Measurements from ENCODE around the gene QKI.

QKI gene

DNA sequence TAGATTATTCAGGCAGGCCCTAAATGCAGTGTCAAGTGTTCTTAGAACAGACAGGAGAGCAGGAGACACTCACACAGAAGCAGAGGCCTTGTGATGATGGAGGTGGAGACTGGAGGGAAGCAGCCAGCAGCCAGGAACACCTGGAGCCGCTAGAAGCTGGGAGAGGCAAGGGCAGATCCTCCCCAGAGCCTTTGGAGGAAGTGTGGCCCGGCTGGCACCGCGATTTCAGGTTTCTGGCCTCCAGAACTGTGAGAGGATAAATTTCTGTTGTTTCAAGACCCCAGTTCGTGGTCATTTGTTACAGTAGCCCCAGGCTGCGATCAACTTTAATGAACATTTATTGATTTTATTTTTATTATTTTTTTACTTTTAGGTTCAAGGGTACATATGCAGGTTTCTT lies 203.0 kb downstream of the QKI start:
- WGBS, 2 donors (ENCODE audit: extremely low coverage in 2 of 2, insufficient read length in 2 of 2, insufficient replicate concordance in 1 of 2), result no CpG with 5 or more reads among the region's 6 CpGs

DNA sequence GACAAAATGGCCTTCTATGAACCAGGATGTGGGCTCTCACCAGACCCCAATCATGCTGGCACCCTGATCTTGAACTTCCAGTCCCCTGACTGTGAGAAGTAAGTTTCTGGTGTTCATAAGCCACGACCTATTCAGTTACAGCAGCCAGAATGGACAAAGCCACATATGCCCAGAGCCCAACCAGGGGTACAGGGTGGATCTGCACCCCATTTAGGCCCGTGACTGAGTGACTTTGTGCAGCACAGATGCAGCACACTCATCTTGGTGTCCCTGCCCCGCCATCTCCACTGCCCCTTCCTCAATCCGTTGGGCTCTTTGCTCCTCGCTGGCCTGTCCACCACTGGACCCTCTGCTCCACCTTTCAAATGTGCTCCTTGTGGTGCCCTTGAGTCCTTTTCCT lies 205.6 kb downstream of the QKI start:
- H3K36me3 ChIP-seq (replicated peaks in 1 of 2; ENCODE audit: control insufficient read depth in 2 of 2, insufficient read depth in 2 of 2, low read length in 2 of 2), result no peaks in the 10 kb centered on the region
- no peak overlapping the region for H2AFZ ChIP-seq (ENCODE audit: low read length)
- H3K27me3 ChIP-seq (ENCODE audit: control insufficient read depth in 3 of 3, insufficient read depth in 3 of 3, low read depth in 1 of 3, low read length in 3 of 3), result no peaks in the 10 kb centered on the region
- H2AK5ac ChIP-seq (ENCODE audit: low read depth, low read length), result no peak overlapping the region
- H3K23ac ChIP-seq (ENCODE audit: low read depth, low read length, poor library complexity), result no peak overlapping the region
- no peak overlapping the region for H2BK120ac ChIP-seq (ENCODE audit: low read depth, low read length)
- H4K91ac ChIP-seq (ENCODE audit: low read depth, low read length, poor library complexity), result no peak overlapping the region
- no peak overlapping the region for H3K18ac ChIP-seq (ENCODE audit: low read length)
- no peaks in the 10 kb centered on the region for H3K4me1 ChIP-seq (ENCODE audit: control insufficient read depth in 2 of 2, insufficient read depth in 1 of 2, low read depth in 1 of 2, low read length in 2 of 2)
- no peak overlapping the region for H3K14ac ChIP-seq (ENCODE audit: low read length)
- no peak overlapping the region for H3K4me2 ChIP-seq (ENCODE audit: insufficient read depth, low read length, poor library complexity, severe bottlenecking)
- no peak overlapping the region for H2BK5ac ChIP-seq (ENCODE audit: low read length)
- H3K9ac ChIP-seq (ENCODE audit: low read depth, low read length, poor library complexity), result no peak overlapping the region
- H3K4ac ChIP-seq (ENCODE audit: low read length), result no peak overlapping the region
- peak overlapping the region in 1 of 2 donors; percentile 5 for H3K4me3 ChIP-seq (ENCODE audit: low read length in 2 of 2)
- peaks cover 0 to 4% of the 10 kb centered on the region in 2 donors for H3K9me3 ChIP-seq (replicated peaks in 1 of 2; ENCODE audit: control insufficient read depth in 2 of 2, insufficient read depth in 1 of 2, low read depth in 1 of 2, low read length in 2 of 2)
- no peak overlapping the region for H2BK15ac ChIP-seq (ENCODE audit: low read length)
- no CpG with 5 or more reads among the region's 5 CpGs for WGBS, 2 donors (ENCODE audit: extremely low coverage in 2 of 2, insufficient read length in 2 of 2, insufficient replicate concordance in 1 of 2)
- no peaks in the 10 kb centered on the region for H3K79me1 ChIP-seq (ENCODE audit: low read depth, low read length)
- no peak overlapping the region for H4K8ac ChIP-seq (ENCODE audit: low read depth, low read length)
- H2BK12ac ChIP-seq (ENCODE audit: low read length), result no peak overlapping the region
- DNase-seq (ENCODE audit: low spot score), result no peak
- no peak overlapping the region for H3K27ac ChIP-seq (replicated peaks; ENCODE audit: low read length)

More for the DNA sequence above, 203.0 kb downstream of the QKI start:
- no peaks in the 10 kb centered on the region for H3K27me3 ChIP-seq (ENCODE audit: control insufficient read depth in 3 of 3, insufficient read depth in 3 of 3, low read depth in 1 of 3, low read length in 3 of 3)
- H2AFZ ChIP-seq (ENCODE audit: low read length), result no peak overlapping the region
- no peak overlapping the region for H2BK120ac ChIP-seq (ENCODE audit: low read depth, low read length)
- no peak overlapping the region for H2BK12ac ChIP-seq (ENCODE audit: low read length)
- no peak overlapping the region for H2AK5ac ChIP-seq (ENCODE audit: low read depth, low read length)
- no peak overlapping the region for H3K27ac ChIP-seq (replicated peaks; ENCODE audit: low read length)
- H3K9me3 ChIP-seq (replicated peaks in 1 of 2; ENCODE audit: control insufficient read depth in 2 of 2, insufficient read depth in 1 of 2, low read depth in 1 of 2, low read length in 2 of 2), result peaks cover 0 to 4% of the 10 kb centered on the region in 2 donors
- H3K4me3 ChIP-seq (ENCODE audit: low read length in 2 of 2), result no peak overlapping the region
- no peak overlapping the region for H3K14ac ChIP-seq (ENCODE audit: low read length)
- H2BK15ac ChIP-seq (ENCODE audit: low read length), result no peak overlapping the region
- H3K4ac ChIP-seq (ENCODE audit: low read length), result no peak overlapping the region
- no peak overlapping the region for H3K9ac ChIP-seq (ENCODE audit: low read depth, low read length, poor library complexity)
- no peaks in the 10 kb centered on the region for H3K36me3 ChIP-seq (replicated peaks in 1 of 2; ENCODE audit: control insufficient read depth in 2 of 2, insufficient read depth in 2 of 2, low read length in 2 of 2)
- H3K18ac ChIP-seq (ENCODE audit: low read length), result no peak overlapping the region
- H4K91ac ChIP-seq (ENCODE audit: low read depth, low read length, poor library complexity), result no peak overlapping the region
- no peak overlapping the region for H4K8ac ChIP-seq (ENCODE audit: low read depth, low read length)
- H3K79me1 ChIP-seq (ENCODE audit: low read depth, low read length), result no peaks in the 10 kb centered on the region
- H3K4me1 ChIP-seq (ENCODE audit: control insufficient read depth in 2 of 2, insufficient read depth in 1 of 2, low read depth in 1 of 2, low read length in 2 of 2), result no peaks in the 10 kb centered on the region
- no peak overlapping the region for H3K4me2 ChIP-seq (ENCODE audit: insufficient read depth, low read length, poor library complexity, severe bottlenecking)
- no peak overlapping the region for H3K23ac ChIP-seq (ENCODE audit: low read depth, low read length, poor library complexity)
- H2BK5ac ChIP-seq (ENCODE audit: low read length), result no peak overlapping the region
- no peak for DNase-seq (ENCODE audit: low spot score)

DNA sequence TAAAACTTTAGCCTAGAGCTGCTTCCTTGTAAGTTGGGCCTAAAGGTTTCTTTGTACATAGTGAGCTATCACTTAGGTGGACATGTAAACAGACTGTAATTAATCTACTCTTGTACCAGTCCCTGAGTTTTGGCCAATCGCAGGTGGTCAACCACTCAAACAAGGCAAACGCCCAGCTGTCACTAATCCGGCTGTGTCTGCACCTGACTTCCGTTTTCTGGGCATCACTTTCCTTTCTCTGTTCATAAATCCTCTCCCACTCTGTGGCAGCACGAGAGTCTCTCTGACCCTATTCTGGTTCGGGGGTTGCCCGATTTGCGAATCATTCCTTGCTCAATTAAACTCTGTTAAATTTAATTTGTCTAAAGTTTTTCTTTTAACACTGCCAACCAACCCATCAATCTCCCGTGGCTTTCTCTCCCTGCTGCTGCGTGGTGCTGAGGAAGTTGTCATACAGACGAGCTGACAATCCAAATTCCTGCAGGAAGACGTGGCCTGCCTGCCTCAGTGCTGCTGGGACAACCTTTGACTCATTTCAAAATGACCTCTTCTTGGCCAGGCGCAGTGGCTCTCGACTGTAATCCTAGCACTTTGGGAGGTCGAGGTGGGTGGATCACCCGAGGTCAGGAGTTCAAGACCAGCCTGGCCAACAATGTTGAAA lies 206.3 kb downstream of the QKI start:
- Histone ChIP-seq H2BK15ac (ENCODE audit: low read length) (no peak overlapping the region), H3K79me1 (ENCODE audit: low read depth, low read length) (no peaks in the 10 kb centered on the region), H3K4me2 (ENCODE audit: insufficient read depth, low read length, poor library complexity, severe bottlenecking) (no peak overlapping the region), H4K91ac (ENCODE audit: low read depth, low read length, poor library complexity) (no peak overlapping the region), H3K36me3 (replicated peaks in 1 of 2; ENCODE audit: control insufficient read depth in 2 of 2, insufficient read depth in 2 of 2, low read length in 2 of 2) (no peaks in the 10 kb centered on the region), H3K14ac (ENCODE audit: low read length) (no peak overlapping the region), H3K4ac (ENCODE audit: low read length) (no peak overlapping the region), H3K9me3 (replicated peaks in 1 of 2; ENCODE audit: control insufficient read depth in 2 of 2, insufficient read depth in 1 of 2, low read depth in 1 of 2, low read length in 2 of 2) (peaks cover 0 to 4% of the 10 kb centered on the region in 2 donors), H3K23ac (ENCODE audit: low read depth, low read length, poor library complexity) (no peak overlapping the region), H2BK120ac (ENCODE audit: low read depth, low read length) (no peak overlapping the region), H2BK12ac (ENCODE audit: low read length) (no peak overlapping the region), H2BK5ac (ENCODE audit: low read length) (no peak overlapping the region), H3K27me3 (ENCODE audit: control insufficient read depth in 3 of 3, insufficient read depth in 3 of 3, low read depth in 1 of 3, low read length in 3 of 3) (no peaks in the 10 kb centered on the region), H2AK5ac (ENCODE audit: low read depth, low read length) (no peak overlapping the region), H3K18ac (ENCODE audit: low read length) (no peak overlapping the region), H3K4me3 (ENCODE audit: low read length in 2 of 2) (no peak overlapping the region), H3K4me1 (ENCODE audit: control insufficient read depth in 2 of 2, insufficient read depth in 1 of 2, low read depth in 1 of 2, low read length in 2 of 2) (no peaks in the 10 kb centered on the region), H2AFZ (ENCODE audit: low read length) (no peak overlapping the region), H3K9ac (ENCODE audit: low read depth, low read length, poor library complexity) (no peak overlapping the region), H4K8ac (ENCODE audit: low read depth, low read length) (no peak overlapping the region), H3K27ac (replicated peaks; ENCODE audit: low read length) (no peak overlapping the region)
- no peak for DNase-seq (ENCODE audit: low spot score)
- no CpG with 5 or more reads among the region's 16 CpGs for WGBS, 2 donors (ENCODE audit: extremely low coverage in 2 of 2, insufficient read length in 2 of 2, insufficient replicate concordance in 1 of 2)

DNA sequence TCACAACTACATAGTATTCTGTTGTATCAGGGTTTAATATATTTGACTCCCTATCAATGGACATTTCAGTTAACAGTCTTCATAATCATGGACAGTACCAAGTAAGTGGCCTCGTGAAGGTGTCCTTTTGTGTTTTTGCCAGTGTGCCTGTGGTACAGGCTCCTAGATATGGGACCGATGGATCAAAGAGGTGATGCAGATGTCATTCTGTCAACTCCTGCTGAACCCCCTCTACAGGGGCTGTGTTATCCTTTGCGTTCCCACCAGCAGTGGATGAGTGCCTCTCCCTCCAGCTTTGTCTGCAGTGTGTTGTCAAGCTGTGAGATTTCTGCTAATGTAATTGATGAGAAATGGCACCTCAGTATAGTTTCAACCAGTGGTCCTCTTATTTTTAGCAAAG lies 210.7 kb downstream of the QKI start:
- H3K14ac ChIP-seq (ENCODE audit: low read length), result no peak overlapping the region
- no peak overlapping the region for H2BK5ac ChIP-seq (ENCODE audit: low read length)
- peaks cover 6 to 13% of the 10 kb centered on the region in 2 donors for H3K9me3 ChIP-seq (replicated peaks in 1 of 2; ENCODE audit: control insufficient read depth in 2 of 2, insufficient read depth in 1 of 2, low read depth in 1 of 2, low read length in 2 of 2)
- no peak overlapping the region for H3K4ac ChIP-seq (ENCODE audit: low read length)
- H3K27ac ChIP-seq (replicated peaks; ENCODE audit: low read length), result no peak overlapping the region
- H3K9ac ChIP-seq (ENCODE audit: low read depth, low read length, poor library complexity), result no peak overlapping the region
- H3K79me1 ChIP-seq (ENCODE audit: low read depth, low read length), result no peaks in the 10 kb centered on the region
- H4K91ac ChIP-seq (ENCODE audit: low read depth, low read length, poor library complexity), result no peak overlapping the region
- no peak overlapping the region for H3K4me2 ChIP-seq (ENCODE audit: insufficient read depth, low read length, poor library complexity, severe bottlenecking)
- no peak overlapping the region for H4K8ac ChIP-seq (ENCODE audit: low read depth, low read length)
- H3K36me3 ChIP-seq (replicated peaks in 1 of 2; ENCODE audit: control insufficient read depth in 2 of 2, insufficient read depth in 2 of 2, low read length in 2 of 2), result no peaks in the 10 kb centered on the region
- H3K23ac ChIP-seq (ENCODE audit: low read depth, low read length, poor library complexity), result no peak overlapping the region
- H2BK120ac ChIP-seq (ENCODE audit: low read depth, low read length), result no peak overlapping the region
- no peak overlapping the region for H2AK5ac ChIP-seq (ENCODE audit: low read depth, low read length)
- no peak overlapping the region for H3K18ac ChIP-seq (ENCODE audit: low read length)
- no peak overlapping the region for H2AFZ ChIP-seq (ENCODE audit: low read length)
- no peak overlapping the region for H2BK15ac ChIP-seq (ENCODE audit: low read length)
- no CpG with 5 or more reads among the region's 3 CpGs for whole genome bisulfite sequencing, 2 donors (ENCODE audit: extremely low coverage in 2 of 2, insufficient read length in 2 of 2, insufficient replicate concordance in 1 of 2)
- no peaks in the 10 kb centered on the region for H3K27me3 ChIP-seq (ENCODE audit: control insufficient read depth in 3 of 3, insufficient read depth in 3 of 3, low read depth in 1 of 3, low read length in 3 of 3)
- no peaks in the 10 kb centered on the region for H3K4me1 ChIP-seq (ENCODE audit: control insufficient read depth in 2 of 2, insufficient read depth in 1 of 2, low read depth in 1 of 2, low read length in 2 of 2)
- DNase-seq (ENCODE audit: low spot score), result no peak
- no peak overlapping the region for H3K4me3 ChIP-seq (ENCODE audit: low read length in 2 of 2)
- H2BK12ac ChIP-seq (ENCODE audit: low read length), result no peak overlapping the region

Measured in neuronal stem cell (in vitro differentiated cells).